Loucy (cell line): ENCODE data around the gene POFUT1.
"Not testable (repeated sequence)": the region's sequence is repeated elsewhere in the genome, so short reads cannot be mapped to it uniquely, and the experiment has no call there.

Experiments
- H2AFZ ChIP-seq: fragments of 200-600 bp; sonication (generic); 2 replicates; pipeline ENCODE4 v1.6.0; 2016; ENCODE audit warnings: antibody characterized with exemption, mild to moderate bottlenecking, low read length, moderate library complexity
- H3F3A ChIP-seq: fragments of 200-600 bp; 2 replicates; pipeline ENCODE4 v1.6.0; 2016; ENCODE audit warnings: antibody characterized with exemption, low read depth, mild to moderate bottlenecking
- H3K27me3 ChIP-seq: fragments of 200-600 bp; sonication (generic); 2 replicates; pipeline ENCODE4 v1.6.1; 2014; ENCODE audit warnings: low read length, mild to moderate bottlenecking; ENCODE audit not compliant: insufficient read depth, poor library complexity, severe bottlenecking
- H3K36me3 ChIP-seq: fragments of 200-600 bp; sonication (generic); 2 replicates; pipeline ENCODE4 v1.6.1; 2016; ENCODE audit warnings: low read length; ENCODE audit not compliant: insufficient read depth
- H3K4me1 ChIP-seq: fragments of 200-600 bp; sonication (generic); 2 replicates; pipeline ENCODE4 v1.5.1; 2014; ENCODE audit warnings: low read length, mild to moderate bottlenecking; ENCODE audit not compliant: insufficient read depth, poor library complexity, severe bottlenecking
- H3K4me2 ChIP-seq: fragments of 200-600 bp; sonication (generic); 2 replicates; pipeline ENCODE4 v1.6.0; 2014; ENCODE audit warnings: antibody characterized with exemption, low read length, low read depth, mild to moderate bottlenecking; ENCODE audit not compliant: poor library complexity, severe bottlenecking
- H3K4me3 ChIP-seq: fragments of 200-600 bp; sonication (generic); 2 replicates; pipeline ENCODE4 v1.5.1; 2014; ENCODE audit warnings: low read length, mild to moderate bottlenecking, mixed read lengths; ENCODE audit not compliant: poor library complexity, severe bottlenecking
- H3K79me2 ChIP-seq: fragments of 200-600 bp; sonication (generic); 2 replicates; pipeline ENCODE4 v1.6.1; 2014; ENCODE audit warnings: low read length; ENCODE audit not compliant: insufficient read depth
- H3K9ac ChIP-seq: fragments of 200-600 bp; sonication (generic); 2 replicates; pipeline ENCODE4 v1.6.0; 2014; ENCODE audit warnings: mild to moderate bottlenecking, low read depth, low read length, moderate library complexity; ENCODE audit not compliant: poor library complexity, severe bottlenecking
- H3K9me2 ChIP-seq: fragments of 200-600 bp; sonication (generic); replicated peaks from 2 replicates; pipeline ENCODE4 v1.6.1; 2016; ENCODE audit warnings: low read depth, low read length, mixed read lengths
- H3K9me3 ChIP-seq: fragments of 200-600 bp; sonication (generic); 2 replicates; pipeline ENCODE4 v1.6.1; 2014; ENCODE audit warnings: mild to moderate bottlenecking, antibody characterized with exemption, low read length, low read depth; ENCODE audit not compliant: insufficient read depth
- H4K20me1 ChIP-seq: fragments of 200-600 bp; sonication (generic); 2 replicates; pipeline ENCODE4 v1.6.0; 2014; ENCODE audit warnings: antibody characterized with exemption, low read length, mild to moderate bottlenecking; ENCODE audit not compliant: insufficient read depth, poor library complexity, severe bottlenecking
- CTCF ChIP-seq: fragments of 200-600 bp; sonication (generic); conservative IDR thresholded peaks from 2 replicates; pipeline ENCODE4 v1.5.1; 2014; ENCODE audit warnings: mild to moderate bottlenecking, antibody characterized with exemption, low read length
- EZH2phosphoT487 ChIP-seq: fragments of 200-600 bp; IDR thresholded peaks from 2 replicates; pipeline ENCODE4 v1.6.1; 2018; ENCODE audit warnings: antibody characterized with exemption, mild to moderate bottlenecking, moderate library complexity, borderline replicate concordance

POFUT1 gene

GRCh38 chr20:32191422-32191821 is 16.3 kb upstream of the POFUT1 start:
- no peak for TF ChIP-seq EZH2phosphoT487
- no peak for TF ChIP-seq CTCF
- no peaks in the 10 kb centered on the region for H4K20me1 ChIP-seq
- no peak overlapping the region for H2AFZ ChIP-seq
- no peak overlapping the region for H3K4me3 ChIP-seq
- peaks cover 9% of the 10 kb centered on the region for H3K4me1 ChIP-seq
- no peaks in the 10 kb centered on the region for H3K9me3 ChIP-seq
- no peak overlapping the region for H3K4me2 ChIP-seq
- H3K9me2 ChIP-seq, result no peaks in the 10 kb centered on the region
- H3F3A ChIP-seq, result no peaks in the 10 kb centered on the region
- H3K27me3 ChIP-seq, result no peaks in the 10 kb centered on the region
- H3K79me2 ChIP-seq, result peaks cover 18% of the 10 kb centered on the region; the same call in 1 of the 2 replicates
- H3K9ac ChIP-seq, result no peak overlapping the region
- H3K36me3 ChIP-seq, result peaks cover 22% of the 10 kb centered on the region; the same call in 1 of the 2 replicates

- Histone ChIP-seq H3K27me3 (no peaks in the 10 kb centered on the region), H3K36me3 (peaks cover 27% of the 10 kb centered on the region; the same call in 1 of the 2 replicates), H3K4me3 (no peak overlapping the region), H3K4me2 (no peak overlapping the region), H3F3A (no peaks in the 10 kb centered on the region), H3K79me2 (peaks cover 18% of the 10 kb centered on the region; the same call in 1 of the 2 replicates), H3K9ac (no peak overlapping the region), H3K4me1 (peaks cover 9% of the 10 kb centered on the region), H3K9me2 (no peaks in the 10 kb centered on the region), H2AFZ (no peak overlapping the region), H3K9me3 (no peaks in the 10 kb centered on the region), H4K20me1 (no peaks in the 10 kb centered on the region)
- TF ChIP-seq CTCF, result no peak
- no peak for TF ChIP-seq EZH2phosphoT487
Observed at GRCh38 chr20:32191873-32192272, 15.8 kb upstream of the POFUT1 start.

- Histone ChIP-seq H3K4me3 (no peak overlapping the region), H3K9me3 (no peaks in the 10 kb centered on the region), H3K4me2 (no peak overlapping the region), H3K9me2 (no peaks in the 10 kb centered on the region), H3K9ac (no peak overlapping the region), H3K79me2 (peaks cover 19% of the 10 kb centered on the region; the same call in 1 of the 2 replicates), H4K20me1 (peaks cover 2% of the 10 kb centered on the region), H3K27me3 (no peaks in the 10 kb centered on the region), H3K36me3 (peaks cover 35% of the 10 kb centered on the region; the same call in 1 of the 2 replicates), H2AFZ (no peak overlapping the region), H3K4me1 (peaks cover 9% of the 10 kb centered on the region), H3F3A (no peaks in the 10 kb centered on the region)
- TF ChIP-seq EZH2phosphoT487, result no peak
- no peak for TF ChIP-seq CTCF
Observed at GRCh38 chr20:32192698-32193097, 15.0 kb upstream of the POFUT1 start.

- not testable (repeated sequence) for H4K20me1 ChIP-seq, H3F3A ChIP-seq, H3K4me2 ChIP-seq, H3K4me1 ChIP-seq, H3K9ac ChIP-seq, H3K4me3 ChIP-seq, H3K27me3 ChIP-seq, H2AFZ ChIP-seq, H3K9me3 ChIP-seq, H3K9me2 ChIP-seq
- H3K36me3 ChIP-seq, result peaks cover 41% of the 10 kb centered on the region; the same call in 1 of the 2 replicates
- H3K79me2 ChIP-seq, result peaks cover 18% of the 10 kb centered on the region; the same call in 1 of the 2 replicates
Observed at GRCh38 chr20:32193336-32193735, 14.3 kb upstream of the POFUT1 start.
